VCaP (cell line): ENCODE data around the gene TMEM41A.

ENCODE experiments used
- H3K27ac ChIP-seq: fragments of 450-650 bp; 2 replicates; pipeline ENCODE4 v1.5.1; 2017
- TF ChIP-seq, protein P1 (sequence below): fragments of 450-650 bp; conservative IDR thresholded peaks from 2 replicates; pipeline ENCODE4 v1.5.1; 2017; ENCODE audit warnings: mild to moderate bottlenecking, moderate library complexity

The TMEM41A gene

DNA sequence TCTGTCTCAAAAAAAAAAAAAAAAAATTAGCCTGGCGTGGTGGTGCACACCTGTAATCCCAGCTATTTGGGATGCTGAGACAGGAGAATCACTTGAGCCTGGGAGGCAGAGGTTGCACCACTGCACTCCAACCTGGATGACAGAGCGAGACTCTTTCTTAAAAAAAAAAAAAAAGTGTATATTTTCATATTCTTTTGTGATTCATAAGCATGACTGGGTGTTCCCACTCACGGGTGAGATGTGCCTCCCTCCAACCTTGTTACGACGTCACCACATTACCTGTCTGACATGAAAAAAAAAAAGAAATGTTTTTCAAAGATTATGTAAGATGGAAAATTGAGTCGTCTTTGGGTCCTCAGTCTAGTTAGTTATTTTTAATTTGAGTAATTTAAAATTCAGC lies 56.8 kb downstream of the TMEM41A start:
- no peak overlapping the region for H3K27ac ChIP-seq
- TF ChIP-seq, protein P1, sequence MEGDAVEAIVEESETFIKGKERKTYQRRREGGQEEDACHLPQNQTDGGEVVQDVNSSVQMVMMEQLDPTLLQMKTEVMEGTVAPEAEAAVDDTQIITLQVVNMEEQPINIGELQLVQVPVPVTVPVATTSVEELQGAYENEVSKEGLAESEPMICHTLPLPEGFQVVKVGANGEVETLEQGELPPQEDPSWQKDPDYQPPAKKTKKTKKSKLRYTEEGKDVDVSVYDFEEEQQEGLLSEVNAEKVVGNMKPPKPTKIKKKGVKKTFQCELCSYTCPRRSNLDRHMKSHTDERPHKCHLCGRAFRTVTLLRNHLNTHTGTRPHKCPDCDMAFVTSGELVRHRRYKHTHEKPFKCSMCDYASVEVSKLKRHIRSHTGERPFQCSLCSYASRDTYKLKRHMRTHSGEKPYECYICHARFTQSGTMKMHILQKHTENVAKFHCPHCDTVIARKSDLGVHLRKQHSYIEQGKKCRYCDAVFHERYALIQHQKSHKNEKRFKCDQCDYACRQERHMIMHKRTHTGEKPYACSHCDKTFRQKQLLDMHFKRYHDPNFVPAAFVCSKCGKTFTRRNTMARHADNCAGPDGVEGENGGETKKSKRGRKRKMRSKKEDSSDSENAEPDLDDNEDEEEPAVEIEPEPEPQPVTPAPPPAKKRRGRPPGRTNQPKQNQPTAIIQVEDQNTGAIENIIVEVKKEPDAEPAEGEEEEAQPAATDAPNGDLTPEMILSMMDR: no peak

GRCh38 chr3:185439745-185440466 lies 58.9 kb downstream of the TMEM41A start:
- no peak overlapping the region for H3K27ac ChIP-seq
- TF ChIP-seq, protein P1: no peak
